GM12875 (cell line): ENCODE measurements around the gene PDE1C.

ENCODE experiments used
- H3K4me3 ChIP-seq: one replicate; pipeline ENCODE4 v1.5.1; 2011; ENCODE audit warnings: low read depth, low read length, control low read depth
- CTCF ChIP-seq: IDR thresholded peaks from 2 replicates; pipeline ENCODE4 v1.5.1; 2011; ENCODE audit warnings: low read depth, mild to moderate bottlenecking, control low read depth, inconsistent platforms, low read length, moderate library complexity, borderline replicate concordance; ENCODE audit not compliant: insufficient read depth

PDE1C gene

GRCh38 chr7:31702354-31702753 is 367.9 kb downstream of the PDE1C start:
- no peak overlapping the region for H3K4me3 ChIP-seq
- TF ChIP-seq CTCF = no peak
